Astrocyte of the spinal cord (primary cell): ENCODE results near the gene MSI2.
A peak's percentile ranks its signal among the peaks of the same experiment; 100 is the strongest.

Experiments used
- DNase-seq: peaks from one replicate; pipeline ENCODE4 v3.0.0; 2011; ENCODE audit warnings: low read depth, low spot score
- H3K4me3 ChIP-seq: 2 replicates; pipeline ENCODE4 v1.5.1; 2011; ENCODE audit warnings: low read depth, mild to moderate bottlenecking, low read length, moderate library complexity
- CTCF ChIP-seq: IDR thresholded peaks from 2 replicates; pipeline ENCODE4 v1.5.1; 2012; ENCODE audit warnings: low read depth, mild to moderate bottlenecking, low read length, inconsistent platforms
- in situ Hi-C: cut with HindIII; loops from 2 replicates; pipeline ENCODE4 v1.10.0; 2017; ENCODE audit warnings: low sequenced_read_pairs

MSI2 gene

GRCh38 chr17:57349541-57350247 is 93.4 kb downstream of the MSI2 start:
- in situ Hi-C loops, result no loop called here
- DNase-seq, result no peak
- H3K4me3 ChIP-seq, result no peak overlapping the region
- no peak for TF ChIP-seq CTCF

DNA sequence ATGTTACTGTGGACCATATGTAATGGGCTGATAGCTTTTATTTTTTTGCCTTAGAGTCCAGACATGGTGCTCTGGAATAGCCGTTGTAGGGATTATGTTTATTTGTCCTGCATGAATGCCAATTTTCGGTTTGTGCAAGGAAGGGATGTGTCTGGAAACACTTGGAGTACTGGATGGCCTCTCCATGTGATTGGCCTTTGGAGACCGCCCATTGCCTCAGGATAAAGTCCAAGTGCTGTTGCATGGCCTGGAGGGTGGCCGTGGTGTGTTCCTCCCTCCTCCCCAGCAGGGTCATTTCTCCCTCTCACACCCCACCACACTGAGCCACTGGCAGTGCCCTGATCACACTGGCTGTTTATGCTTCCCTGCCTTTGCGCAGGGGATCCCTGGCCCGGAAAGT is 93.9 kb downstream of the MSI2 start:
- no peak for TF ChIP-seq CTCF
- H3K4me3 ChIP-seq, result no peak overlapping the region
- in situ Hi-C loops, result no loop called here
- no peak for DNase-seq

DNA sequence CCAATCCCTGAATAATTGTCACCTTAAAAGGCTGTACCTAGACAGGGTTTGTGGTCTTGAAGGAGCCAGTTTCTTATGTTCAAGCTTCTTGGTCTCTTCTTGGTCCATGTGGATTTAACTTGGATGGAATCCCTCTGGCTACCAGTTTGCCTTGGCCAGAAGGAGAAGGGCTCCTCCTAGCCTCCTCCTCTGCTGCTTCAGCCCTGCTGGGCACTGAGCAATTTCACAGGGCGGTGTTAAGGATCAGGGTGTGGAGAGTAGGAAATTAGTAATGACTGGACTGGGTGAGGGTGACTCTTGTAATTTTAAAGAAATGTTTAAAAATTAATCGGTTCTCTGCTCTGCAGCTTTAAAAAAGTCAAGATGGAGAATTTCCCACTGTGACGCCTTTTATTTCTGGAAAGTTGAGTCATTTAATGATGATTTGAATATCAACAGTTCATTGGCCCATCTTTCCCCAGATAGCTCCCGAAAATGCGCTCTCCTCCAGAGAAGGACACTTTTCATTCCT is 96.4 kb downstream of the MSI2 start:
- no peak for DNase-seq
- no peak overlapping the region for H3K4me3 ChIP-seq
- in situ Hi-C loops, result no loop called here
- TF ChIP-seq CTCF, result no peak

DNA sequence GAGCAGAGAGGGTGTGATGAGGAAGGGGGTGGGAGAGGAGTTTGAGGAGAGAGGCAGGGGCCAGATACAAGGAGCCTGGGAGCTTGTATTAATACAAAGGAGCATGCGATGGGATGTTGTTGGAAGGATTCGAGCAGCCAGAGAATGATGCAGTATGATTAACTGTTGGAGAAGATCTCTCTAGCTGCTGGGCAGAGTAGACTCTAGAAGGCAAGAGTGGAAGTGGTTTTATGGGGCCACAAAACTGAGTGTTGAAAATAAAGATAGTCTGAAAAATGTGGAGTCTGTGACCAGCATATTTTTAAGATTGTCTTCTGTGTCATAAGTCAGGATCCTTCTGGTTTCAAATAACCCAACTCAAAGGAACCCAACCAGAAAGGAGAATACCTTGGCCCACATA is 98.3 kb downstream of the MSI2 start:
- in situ Hi-C loops, result no loop called here
- no peak overlapping the region for H3K4me3 ChIP-seq
- no peak for DNase-seq
- no peak for TF ChIP-seq CTCF

- DNase-seq, result peak; percentile 44
- in situ Hi-C loops, result no loop called here
- H3K4me3 ChIP-seq, result no peak overlapping the region
- TF ChIP-seq CTCF, result no peak
Measured at GRCh38 chr17:57355090-57355859, 99.0 kb downstream of the MSI2 start.

GRCh38 chr17:57356153-57356718 is 99.9 kb downstream of the MSI2 start:
- in situ Hi-C loops, result no loop called here
- no peak for TF ChIP-seq CTCF
- DNase-seq, result no peak
- H3K4me3 ChIP-seq, result no peak overlapping the region
